NCI-H1417 (cell line): Measurements from ENCODE around the gene OSBPL3.

Experiments used
- DNase-seq, 3 experiments: peaks; one replicate each; lab custom pipeline; 2025; lab: John Stamatoyannopoulos, UW

Gene OSBPL3

GRCh38 chr7:24760968-24761367, 219.0 kb downstream of the OSBPL3 start:
- no peak for DNase-seq

GRCh38 chr7:24757353-24758275, 222.4 kb downstream of the OSBPL3 start, which contains the start of gene GSDME:
TSS of gene GSDME (minus strand) at chr7:24757464. CDS start at chr7:24749774, 7,690 bp downstream.
- DNase-seq = peak in 2 of 3 experiments; percentile 67 to 77

- DNase-seq = peak in 2 of 3 experiments; percentile 67 to 77
These were observed 223.2 kb downstream of the OSBPL3 start for GRCh38 chr7:24756545-24757352.

- DNase-seq = no peak
These were observed 224.2 kb downstream of the OSBPL3 start for GRCh38 chr7:24755541-24756407.

- no peak for DNase-seq
These were observed 225.0 kb downstream of the OSBPL3 start for GRCh38 chr7:24754906-24755506.

GRCh38 chr7:24752073-24752800, 227.7 kb downstream of the OSBPL3 start:
- DNase-seq = no peak

GRCh38 chr7:24751484-24751883, 228.5 kb downstream of the OSBPL3 start:
- no peak for DNase-seq

GRCh38 chr7:24750441-24751055, 229.4 kb downstream of the OSBPL3 start:
- DNase-seq = no peak

GRCh38 chr7:24748521-24748920, 231.5 kb downstream of the OSBPL3 start:
- DNase-seq = no peak
